ENCODE results near the gene SNX1. TPM values are rescaled to one million over a fixed set of nuclear protein-coding genes. Genes with fewer than 3 reads are reported as not detected.

Gene SNX1
- total RNA-seq, 1 donor from 2014 or later: 38.1 TPM

GRCh38 chr15:64134345-64134829 lies 38.6 kb downstream of the SNX1 start:
- H3K36me3 ChIP-seq (ENCODE audit: control insufficient read depth, insufficient read depth, low read length): peaks cover 1% of the 10 kb centered on the region
- no peak for DNase-seq (ENCODE audit: low read depth)

DNA sequence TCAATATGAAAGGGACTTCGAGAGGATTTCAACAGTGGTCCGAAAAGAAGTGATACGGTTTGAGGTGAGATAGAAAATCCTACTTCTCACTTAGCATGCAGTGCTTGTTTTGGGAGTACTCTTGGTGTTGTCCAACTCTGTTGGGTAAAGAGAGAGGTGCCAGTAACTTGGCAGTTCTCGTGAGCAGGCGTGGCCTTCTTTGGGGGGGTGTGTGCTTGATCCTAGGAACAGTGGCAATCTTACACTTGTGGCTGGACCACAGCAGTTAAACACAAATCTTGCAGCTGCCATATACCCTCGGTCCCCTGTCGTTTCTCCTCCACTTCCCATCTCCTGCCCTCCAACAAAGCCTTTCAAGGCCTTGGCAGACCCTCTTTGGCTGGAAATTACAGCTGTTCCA lies 40.6 kb downstream of the SNX1 start:
- DNase-seq (ENCODE audit: low read depth): no peak
- TF ChIP-seq CTCF (IDR thresholded peaks at IDR 0.05; ENCODE audit: insufficient read depth, low read length, poor library complexity, severe bottlenecking): no peak
- Histone ChIP-seq H3K27me3 (ENCODE audit: control insufficient read depth, insufficient read depth, low read length) (no peaks in the 10 kb centered on the region), H3K36me3 (ENCODE audit: control insufficient read depth, insufficient read depth, low read length) (peaks cover 1% of the 10 kb centered on the region), H3K4me3 (ENCODE audit: low read depth, low read length) (no peak overlapping the region)

More at GRCh38 chr15:64134345-64134829, 38.6 kb downstream of the SNX1 start:
- H3K27me3 ChIP-seq (ENCODE audit: control insufficient read depth, insufficient read depth, low read length): no peaks in the 10 kb centered on the region
- no peak overlapping the region for H3K4me3 ChIP-seq (ENCODE audit: low read depth, low read length)
- TF ChIP-seq CTCF (IDR thresholded peaks at IDR 0.05; ENCODE audit: insufficient read depth, low read length, poor library complexity, severe bottlenecking): no peak

DNA sequence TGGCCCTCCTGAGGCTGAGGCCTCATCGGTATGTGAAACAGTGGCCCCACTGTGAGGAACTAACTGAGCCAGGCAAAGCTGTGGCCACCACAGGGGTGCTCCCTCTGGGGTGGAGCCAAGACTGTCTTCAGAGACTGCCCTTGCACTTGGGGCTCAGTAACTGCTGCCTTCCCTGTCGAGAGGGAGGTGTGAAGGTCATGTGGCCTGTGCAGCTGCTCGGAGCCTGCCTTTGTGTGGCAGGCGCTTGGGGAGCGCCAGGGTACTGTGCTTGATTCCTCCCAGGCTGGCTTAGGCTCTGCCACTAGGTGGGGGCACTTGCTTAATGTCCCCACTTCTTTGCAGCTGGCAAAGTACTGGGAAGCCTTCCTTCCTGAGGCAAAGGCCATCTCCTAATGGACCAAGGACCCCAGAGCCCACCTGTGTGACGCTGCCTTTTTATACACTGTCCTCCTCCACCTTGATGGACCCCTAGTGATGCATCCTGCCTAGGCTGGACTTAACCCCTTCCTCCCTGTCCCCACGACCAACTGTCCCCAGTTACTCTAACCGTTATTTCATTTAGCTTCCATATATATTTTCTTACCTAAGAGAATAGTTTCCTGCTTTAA lies 41.5 kb downstream of the SNX1 start:
- Histone ChIP-seq H3K4me3 (ENCODE audit: low read depth, low read length) (no peak overlapping the region), H3K36me3 (ENCODE audit: control insufficient read depth, insufficient read depth, low read length) (peaks cover 1% of the 10 kb centered on the region), H3K27me3 (ENCODE audit: control insufficient read depth, insufficient read depth, low read length) (no peaks in the 10 kb centered on the region)
- DNase-seq (ENCODE audit: low read depth): no peak
- no peak for TF ChIP-seq CTCF (IDR thresholded peaks at IDR 0.05; ENCODE audit: insufficient read depth, low read length, poor library complexity, severe bottlenecking)

- Histone ChIP-seq H3K27me3 (ENCODE audit: control insufficient read depth, insufficient read depth, low read length) (no peaks in the 10 kb centered on the region), H3K4me3 (ENCODE audit: low read depth, low read length) (no peak overlapping the region), H3K36me3 (ENCODE audit: control insufficient read depth, insufficient read depth, low read length) (peaks cover 1% of the 10 kb centered on the region)
- no peak for DNase-seq (ENCODE audit: low read depth)
- no peak for TF ChIP-seq CTCF (IDR thresholded peaks at IDR 0.05; ENCODE audit: insufficient read depth, low read length, poor library complexity, severe bottlenecking)
These were observed 42.7 kb downstream of the SNX1 start for GRCh38 chr15:64138331-64138941.

- no peaks in the 10 kb centered on the region for H3K27me3 ChIP-seq (ENCODE audit: control insufficient read depth, insufficient read depth, low read length)
- no peak for DNase-seq (ENCODE audit: low read depth)
- no peak for TF ChIP-seq CTCF (IDR thresholded peaks at IDR 0.05; ENCODE audit: insufficient read depth, low read length, poor library complexity, severe bottlenecking)
- H3K36me3 ChIP-seq (ENCODE audit: control insufficient read depth, insufficient read depth, low read length): peaks cover 1% of the 10 kb centered on the region
- H3K4me3 ChIP-seq (ENCODE audit: low read depth, low read length): no peak overlapping the region
These were observed 46.2 kb downstream of the SNX1 start for GRCh38 chr15:64141798-64142512.

Data from kidney epithelial cell (primary cell).